Fibroblast of the aortic adventitia (primary cell): ENCODE data around the gene UBE2G2. TPM values are rescaled to one million over a fixed set of nuclear protein-coding genes. Genes with fewer than 3 reads are reported as not detected.

Source experiments
- DNase-seq: peaks from one replicate; pipeline ENCODE4 v3.0.0-alpha.2; 2010; ENCODE audit warnings: low read depth
- H3K4me3 ChIP-seq: 2 replicates; pipeline ENCODE4 v1.5.1; 2011; ENCODE audit warnings: low read depth, mild to moderate bottlenecking, control low read depth, low read length, moderate library complexity
- CTCF ChIP-seq: IDR thresholded peaks from 2 replicates; pipeline ENCODE4 v1.5.1; 2011; ENCODE audit warnings: mild to moderate bottlenecking, low read length, control low read depth, inconsistent platforms; ENCODE audit not compliant: insufficient read depth
- total RNA-seq: library from RNA; depleted of rRNA; stranded (reverse); fragments of >200 nt; gene quantifications from 2 replicates; pipeline ENCODE4 v1.2.3, GENCODE V29; 2012; ENCODE audit warnings: low replicate concordance

Gene UBE2G2
- total RNA-seq, 1 donor, result 64.2 TPM

- no peak for DNase-seq
- no peak overlapping the region for H3K4me3 ChIP-seq
- TF ChIP-seq CTCF, result no peak
Measured at GRCh38 chr21:44842087-44842486, 40.5 kb upstream of the UBE2G2 start.

DNA sequence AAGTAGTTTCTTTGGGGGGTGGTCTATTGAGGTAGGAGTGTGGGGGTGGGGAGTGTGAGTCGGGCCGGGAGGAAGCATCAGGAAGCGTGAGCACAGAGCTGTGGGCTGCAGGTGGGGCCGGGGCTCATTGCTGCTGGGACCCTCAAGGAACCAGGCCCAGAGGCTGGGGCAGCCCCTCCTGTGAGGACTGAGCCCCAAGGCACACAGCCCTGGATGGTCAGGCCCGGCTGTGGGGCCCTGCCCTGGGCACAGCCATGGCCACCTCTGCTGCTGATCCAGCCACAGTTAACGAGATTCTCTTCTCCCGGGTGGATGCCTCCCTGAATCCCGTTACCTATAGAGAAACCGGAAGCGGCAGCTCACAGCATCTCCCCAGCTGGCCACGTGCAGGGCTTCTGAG, 39.2 kb upstream of the UBE2G2 start:
- DNase-seq, result no peak
- TF ChIP-seq CTCF, result no peak
- no peak overlapping the region for H3K4me3 ChIP-seq

DNA sequence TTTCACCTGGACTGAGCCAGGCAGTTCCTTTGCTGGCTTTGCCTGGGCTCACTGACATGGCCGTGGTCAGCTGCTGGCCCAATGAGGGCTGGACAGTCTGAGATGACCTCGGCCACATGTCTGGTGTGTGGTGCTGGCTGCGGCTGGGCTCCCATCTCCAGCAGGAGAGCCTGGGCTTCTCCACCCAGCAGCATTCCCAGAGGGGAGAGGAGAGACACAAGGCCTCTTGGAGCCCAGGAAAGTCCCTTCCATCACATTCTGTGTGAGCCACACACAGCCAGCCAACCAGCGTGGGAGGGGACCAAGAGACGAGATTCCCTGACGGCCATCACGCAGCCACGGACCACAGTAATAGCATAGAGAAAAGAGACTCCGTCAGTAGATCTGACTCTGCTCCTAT, 37.3 kb upstream of the UBE2G2 start:
- H3K4me3 ChIP-seq, result no peak overlapping the region
- no peak for TF ChIP-seq CTCF
- no peak for DNase-seq

GRCh38 chr21:44838039-44838895, 36.6 kb upstream of the UBE2G2 start:
- DNase-seq, result no peak
- no peak for TF ChIP-seq CTCF
- no peak overlapping the region for H3K4me3 ChIP-seq

DNA sequence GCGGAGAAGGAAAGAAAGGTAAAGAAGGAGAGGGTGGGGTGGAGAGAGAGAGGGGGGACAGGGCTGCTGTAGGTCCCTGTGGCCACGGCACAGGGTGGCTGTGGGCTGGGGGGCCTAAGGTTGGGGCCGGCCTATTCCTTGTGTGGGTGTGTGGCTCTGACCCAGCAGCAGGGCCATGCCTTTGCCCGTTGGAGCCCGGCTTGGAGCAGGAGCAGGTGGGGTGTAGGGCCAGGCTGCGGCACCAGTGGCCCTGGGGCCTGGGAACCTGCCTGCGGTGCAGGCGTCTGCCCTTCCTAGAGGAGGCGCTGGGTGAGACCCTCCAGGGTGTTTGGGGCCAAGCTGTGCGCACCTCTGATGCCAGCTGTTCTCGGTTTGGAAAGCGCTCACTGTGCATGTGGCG, 35.9 kb upstream of the UBE2G2 start:
- H3K4me3 ChIP-seq, result no peak overlapping the region
- no peak for TF ChIP-seq CTCF
- no peak for DNase-seq

DNA sequence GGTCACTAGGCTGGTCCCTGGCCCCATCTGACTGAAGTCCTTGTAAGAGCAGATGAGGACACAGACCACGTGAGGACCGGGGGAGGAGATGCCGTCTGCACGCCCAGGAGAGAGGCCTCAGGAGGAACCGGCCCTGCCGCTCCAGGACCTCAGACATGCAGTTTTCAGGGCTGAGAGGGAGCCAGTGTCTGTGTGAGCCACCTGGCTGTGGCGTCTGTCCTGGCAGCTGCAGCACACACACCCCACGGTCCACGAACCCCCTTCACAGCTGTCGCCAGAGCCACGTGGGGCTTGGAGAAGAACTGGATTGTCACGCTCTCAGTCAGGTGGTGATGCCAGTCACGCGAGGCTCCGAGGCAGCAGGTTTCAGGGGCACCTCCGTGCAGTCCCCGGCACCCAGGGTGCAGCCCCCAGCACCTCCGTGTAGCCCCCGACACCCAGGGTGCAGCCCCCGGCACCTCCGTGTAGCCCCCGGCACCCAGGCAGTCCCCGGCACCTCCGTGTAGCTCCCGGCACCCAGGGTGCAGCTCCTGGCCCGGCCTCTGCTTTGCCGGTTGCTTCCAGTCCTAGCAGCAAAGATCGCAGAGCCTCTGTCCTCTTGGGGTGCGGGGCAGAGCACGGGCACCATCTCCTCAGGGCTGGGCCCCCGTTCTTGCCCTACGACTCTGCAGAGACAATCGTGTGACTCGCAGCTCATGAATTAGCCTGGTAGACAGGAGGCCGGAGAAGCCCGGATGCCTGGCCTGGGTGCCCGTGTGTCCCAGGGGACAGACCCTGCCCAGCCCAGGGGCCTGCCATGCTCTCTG, 35.2 kb upstream of the UBE2G2 start:
- peak; percentile 25 for DNase-seq

More for the DNA sequence above, 35.2 kb upstream of the UBE2G2 start:
- H3K4me3 ChIP-seq, result no peak overlapping the region
- no peak for TF ChIP-seq CTCF
